ENCODE measurements around the gene RECK.

RECK gene

GRCh38 chr9:36101916-36102741 is 65.4 kb downstream of the RECK start:
- no peaks in the 10 kb centered on the region for H3K4me1 ChIP-seq
- H3K27me3 ChIP-seq (ENCODE audit: control insufficient read depth, insufficient read depth, low read length) = no peaks in the 10 kb centered on the region

DNA sequence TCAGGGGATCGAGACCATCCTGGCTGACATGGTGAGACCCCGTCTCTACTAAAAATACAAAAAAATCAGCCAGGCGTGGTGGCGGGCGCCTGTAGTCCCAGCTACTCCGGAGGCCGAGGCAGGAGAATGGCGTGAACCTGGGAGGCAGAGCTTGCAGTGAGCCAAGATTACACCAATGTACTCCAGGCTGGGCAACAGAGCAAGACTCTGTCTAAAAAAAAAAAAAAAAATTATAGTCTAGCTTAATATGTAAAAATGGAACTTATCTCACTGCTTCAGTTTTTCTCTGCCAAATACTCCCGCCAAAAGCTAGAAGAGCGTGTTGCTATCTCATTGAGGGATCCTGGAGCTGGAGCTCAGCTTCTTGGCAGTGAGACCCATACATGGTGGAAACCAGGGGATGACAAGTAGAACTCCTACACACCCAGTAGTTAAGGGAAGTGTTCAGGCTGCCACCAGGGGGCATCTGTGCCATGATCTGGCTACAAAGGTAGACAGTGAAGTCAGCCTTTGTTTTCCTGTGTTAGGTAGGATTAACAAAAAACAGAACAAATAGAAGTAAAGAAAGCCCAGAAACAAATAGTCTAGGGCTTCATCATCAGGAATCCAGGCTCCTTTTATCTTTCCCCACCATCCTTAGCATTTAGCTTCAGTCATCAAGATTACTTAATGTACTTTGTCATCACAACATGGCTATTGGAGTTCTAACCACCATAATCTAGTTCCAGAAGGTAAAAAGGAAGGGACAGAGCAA is 66.2 kb downstream of the RECK start:
- Histone ChIP-seq H3K9ac (no peak overlapping the region), H3K79me2 (no peaks in the 10 kb centered on the region), H3K9me3 (ENCODE audit: control insufficient read depth, low read length) (no peaks in the 10 kb centered on the region), H3K4me3 (ENCODE audit: low read depth, low read length) (no peak overlapping the region), H3K36me3 (ENCODE audit: control insufficient read depth, insufficient read depth, low read length) (no peaks in the 10 kb centered on the region), H2AFZ (no peak overlapping the region), H3K27me3 (ENCODE audit: control insufficient read depth, insufficient read depth, low read length) (no peaks in the 10 kb centered on the region), H3K4me2 (ENCODE audit: low read length) (no peak overlapping the region), H3K27ac (no peak overlapping the region), H3K4me1 (no peaks in the 10 kb centered on the region)
- TF ChIP-seq CTCF (IDR thresholded peaks at IDR 0.05) = peak; percentile 60

More at GRCh38 chr9:36101916-36102741, 65.4 kb downstream of the RECK start:
- Histone ChIP-seq H3K4me2 (ENCODE audit: low read length) (no peak overlapping the region), H3K36me3 (ENCODE audit: control insufficient read depth, insufficient read depth, low read length) (no peaks in the 10 kb centered on the region), H3K9me3 (ENCODE audit: control insufficient read depth, low read length) (no peaks in the 10 kb centered on the region), H2AFZ (no peak overlapping the region), H3K79me2 (no peaks in the 10 kb centered on the region), H3K9ac (no peak overlapping the region), H3K4me3 (ENCODE audit: low read depth, low read length) (no peak overlapping the region), H3K27ac (no peak overlapping the region)
- TF ChIP-seq CTCF (IDR thresholded peaks at IDR 0.05) = no peak

GRCh38 chr9:36109071-36109470 is 72.4 kb downstream of the RECK start:
- H3K4me1 ChIP-seq = no peaks in the 10 kb centered on the region
- no peaks in the 10 kb centered on the region for H3K27me3 ChIP-seq (ENCODE audit: control insufficient read depth, insufficient read depth, low read length)
- no peak for TF ChIP-seq CTCF (IDR thresholded peaks at IDR 0.05)
- H3K36me3 ChIP-seq (ENCODE audit: control insufficient read depth, insufficient read depth, low read length) = no peaks in the 10 kb centered on the region
- H2AFZ ChIP-seq = no peak overlapping the region
- H3K4me2 ChIP-seq (ENCODE audit: low read length) = no peak overlapping the region
- H3K27ac ChIP-seq = no peak overlapping the region
- H3K9me3 ChIP-seq (ENCODE audit: control insufficient read depth, low read length) = no peaks in the 10 kb centered on the region
- H3K79me2 ChIP-seq = no peaks in the 10 kb centered on the region
- H3K9ac ChIP-seq = no peak overlapping the region
- H3K4me3 ChIP-seq (ENCODE audit: low read depth, low read length) = no peak overlapping the region

GRCh38 chr9:36110434-36110833 is 73.7 kb downstream of the RECK start:
- no peak overlapping the region for H3K9ac ChIP-seq
- H3K27ac ChIP-seq = no peak overlapping the region
- H3K79me2 ChIP-seq = no peaks in the 10 kb centered on the region
- H3K36me3 ChIP-seq (ENCODE audit: control insufficient read depth, insufficient read depth, low read length) = no peaks in the 10 kb centered on the region
- H3K4me2 ChIP-seq (ENCODE audit: low read length) = no peak overlapping the region
- H3K27me3 ChIP-seq (ENCODE audit: control insufficient read depth, insufficient read depth, low read length) = no peaks in the 10 kb centered on the region
- no peak for TF ChIP-seq CTCF (IDR thresholded peaks at IDR 0.05)
- H3K9me3 ChIP-seq (ENCODE audit: control insufficient read depth, low read length) = no peaks in the 10 kb centered on the region
- no peak overlapping the region for H3K4me3 ChIP-seq (ENCODE audit: low read depth, low read length)
- no peaks in the 10 kb centered on the region for H3K4me1 ChIP-seq
- H2AFZ ChIP-seq = no peak overlapping the region
